ENCODE measurements around the gene PBXIP1.

- TF ChIP-seq MXD1 (CRISPR knock-in tag; IDR thresholded peaks at IDR 0.05): no peak
- TF ChIP-seq ZNF256 (CRISPR knock-in tag; conservative IDR thresholded peaks at IDR 0.05): no peak
- TF ChIP-seq HDAC2 (CRISPR knock-in tag; IDR thresholded peaks at IDR 0.05): no peak
- TF ChIP-seq ZNF253 (CRISPR knock-in tag; IDR thresholded peaks at IDR 0.05; ENCODE audit: borderline replicate concordance): no peak
- TF ChIP-seq, protein P1, sequence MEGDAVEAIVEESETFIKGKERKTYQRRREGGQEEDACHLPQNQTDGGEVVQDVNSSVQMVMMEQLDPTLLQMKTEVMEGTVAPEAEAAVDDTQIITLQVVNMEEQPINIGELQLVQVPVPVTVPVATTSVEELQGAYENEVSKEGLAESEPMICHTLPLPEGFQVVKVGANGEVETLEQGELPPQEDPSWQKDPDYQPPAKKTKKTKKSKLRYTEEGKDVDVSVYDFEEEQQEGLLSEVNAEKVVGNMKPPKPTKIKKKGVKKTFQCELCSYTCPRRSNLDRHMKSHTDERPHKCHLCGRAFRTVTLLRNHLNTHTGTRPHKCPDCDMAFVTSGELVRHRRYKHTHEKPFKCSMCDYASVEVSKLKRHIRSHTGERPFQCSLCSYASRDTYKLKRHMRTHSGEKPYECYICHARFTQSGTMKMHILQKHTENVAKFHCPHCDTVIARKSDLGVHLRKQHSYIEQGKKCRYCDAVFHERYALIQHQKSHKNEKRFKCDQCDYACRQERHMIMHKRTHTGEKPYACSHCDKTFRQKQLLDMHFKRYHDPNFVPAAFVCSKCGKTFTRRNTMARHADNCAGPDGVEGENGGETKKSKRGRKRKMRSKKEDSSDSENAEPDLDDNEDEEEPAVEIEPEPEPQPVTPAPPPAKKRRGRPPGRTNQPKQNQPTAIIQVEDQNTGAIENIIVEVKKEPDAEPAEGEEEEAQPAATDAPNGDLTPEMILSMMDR (CRISPR knock-in tag; IDR thresholded peaks at IDR 0.05): no peak
- TF ChIP-seq GTF2F1 (IDR thresholded peaks at IDR 0.05; ENCODE audit: low read length): no peak
These were observed 49.4 kb upstream of the PBXIP1 start for GRCh38 chr1:155005076-155006011.
